ENCODE results near the gene UBR4. TPM values are rescaled to one million over a fixed set of nuclear protein-coding genes. Genes with fewer than 3 reads are reported as not detected.

The UBR4 gene
- total RNA-seq, 1 donor from 2014 or later = 223 TPM

DNA sequence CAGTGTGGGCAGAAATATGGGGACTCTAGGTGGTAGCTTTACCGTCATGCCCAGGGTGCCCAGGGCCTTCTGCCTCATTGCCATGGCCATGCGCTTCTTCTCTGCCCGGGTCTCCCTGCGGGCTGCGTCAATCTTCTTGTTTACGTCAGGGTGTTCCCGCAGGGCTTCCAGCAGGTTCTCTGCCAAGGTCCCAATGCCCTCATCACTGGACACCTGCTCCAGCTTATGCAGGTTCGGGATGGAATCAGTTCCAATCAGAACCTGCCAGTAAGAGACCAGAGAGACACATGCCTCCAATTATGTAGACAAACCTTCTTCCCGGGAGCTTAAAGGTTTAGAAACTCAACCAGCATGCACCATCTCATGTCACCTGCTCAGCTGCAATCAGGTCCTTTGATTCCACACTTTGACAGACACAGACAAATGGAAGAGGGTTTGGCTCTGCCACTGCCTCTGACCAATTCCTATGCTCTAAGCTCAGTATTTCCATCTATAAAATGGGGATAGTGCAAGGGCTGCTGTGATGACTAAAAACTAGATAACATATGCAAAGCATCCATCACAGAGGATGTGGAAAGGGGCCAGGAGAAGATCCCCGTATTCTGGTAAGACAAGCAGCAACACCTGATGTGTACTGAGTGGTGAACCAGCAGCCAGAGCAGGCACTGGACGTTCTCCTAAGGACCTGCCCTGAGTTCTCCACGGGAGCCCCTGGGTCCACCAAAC is 121.2 kb downstream of the UBR4 start:
- TF ChIP-seq, protein P1, sequence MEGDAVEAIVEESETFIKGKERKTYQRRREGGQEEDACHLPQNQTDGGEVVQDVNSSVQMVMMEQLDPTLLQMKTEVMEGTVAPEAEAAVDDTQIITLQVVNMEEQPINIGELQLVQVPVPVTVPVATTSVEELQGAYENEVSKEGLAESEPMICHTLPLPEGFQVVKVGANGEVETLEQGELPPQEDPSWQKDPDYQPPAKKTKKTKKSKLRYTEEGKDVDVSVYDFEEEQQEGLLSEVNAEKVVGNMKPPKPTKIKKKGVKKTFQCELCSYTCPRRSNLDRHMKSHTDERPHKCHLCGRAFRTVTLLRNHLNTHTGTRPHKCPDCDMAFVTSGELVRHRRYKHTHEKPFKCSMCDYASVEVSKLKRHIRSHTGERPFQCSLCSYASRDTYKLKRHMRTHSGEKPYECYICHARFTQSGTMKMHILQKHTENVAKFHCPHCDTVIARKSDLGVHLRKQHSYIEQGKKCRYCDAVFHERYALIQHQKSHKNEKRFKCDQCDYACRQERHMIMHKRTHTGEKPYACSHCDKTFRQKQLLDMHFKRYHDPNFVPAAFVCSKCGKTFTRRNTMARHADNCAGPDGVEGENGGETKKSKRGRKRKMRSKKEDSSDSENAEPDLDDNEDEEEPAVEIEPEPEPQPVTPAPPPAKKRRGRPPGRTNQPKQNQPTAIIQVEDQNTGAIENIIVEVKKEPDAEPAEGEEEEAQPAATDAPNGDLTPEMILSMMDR (IDR thresholded peaks at IDR 0.05; ENCODE audit: unreplicated experiment) = no peak
- Mint-ChIP-seq H3K4me3 (ENCODE audit: unreplicated experiment) (peak overlapping the region; percentile 51), H3K9me3 (ENCODE audit: unreplicated experiment) (no peaks in the 10 kb centered on the region)

DNA sequence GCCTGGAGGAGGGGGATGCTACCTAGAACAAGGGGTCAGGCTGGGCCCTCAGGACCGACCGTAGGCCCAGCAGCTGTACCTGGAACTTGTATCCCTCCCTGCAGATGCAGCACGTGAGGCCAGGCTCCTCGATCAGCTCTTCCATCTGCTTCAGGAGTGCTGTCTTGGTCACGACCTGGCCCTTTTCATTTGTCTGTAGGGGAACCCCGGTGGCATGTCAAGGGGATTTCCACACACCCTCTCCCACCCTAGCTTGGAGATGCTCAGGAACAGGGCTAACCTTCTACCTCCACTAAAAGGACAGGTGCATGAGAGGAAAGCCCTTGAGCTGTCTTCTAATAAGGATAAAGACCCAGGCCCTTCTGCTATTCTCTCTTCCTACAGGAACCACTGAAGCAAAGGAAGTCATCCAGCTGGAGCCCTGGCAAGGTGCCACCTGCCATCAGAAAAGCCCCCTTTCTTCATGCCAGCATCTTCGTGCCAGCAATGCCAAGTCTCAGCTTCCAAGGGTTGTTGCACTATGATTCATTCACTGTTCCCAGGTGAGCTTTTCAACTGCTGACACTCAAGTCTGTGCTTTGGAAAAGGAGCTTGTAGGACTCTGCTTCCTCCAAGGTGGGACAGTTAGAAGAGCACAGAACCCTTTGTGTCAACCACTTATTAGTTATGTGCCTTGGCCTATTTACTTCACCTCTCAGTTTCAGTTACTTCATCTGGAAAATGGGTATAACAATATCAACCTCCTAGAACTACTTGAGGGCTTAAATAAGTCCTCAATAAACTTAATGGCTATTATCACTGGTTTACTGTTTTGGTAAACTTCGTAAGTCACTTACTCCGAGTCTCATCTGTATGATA is 122.1 kb downstream of the UBR4 start:
- Mint-ChIP-seq H3K4me3 (ENCODE audit: unreplicated experiment) (peak overlapping the region; percentile 51), H3K36me3 (ENCODE audit: low read depth, unreplicated experiment) (peaks cover 73% of the 10 kb centered on the region), H3K27ac (ENCODE audit: unreplicated experiment) (no peak overlapping the region), H3K4me1 (ENCODE audit: unreplicated experiment) (peaks cover 16% of the 10 kb centered on the region), H3K9me3 (ENCODE audit: unreplicated experiment) (no peaks in the 10 kb centered on the region), H3K27me3 (ENCODE audit: unreplicated experiment) (peaks cover 2% of the 10 kb centered on the region)
- TF ChIP-seq, protein P1 (IDR thresholded peaks at IDR 0.05; ENCODE audit: unreplicated experiment) = no peak
- DNase-seq (ENCODE audit: low spot score) = no peak

More for the DNA sequence above, 121.2 kb downstream of the UBR4 start:
- peaks cover 74% of the 10 kb centered on the region for H3K36me3 Mint-ChIP-seq (ENCODE audit: low read depth, unreplicated experiment)
- peaks cover 10% of the 10 kb centered on the region for H3K4me1 Mint-ChIP-seq (ENCODE audit: unreplicated experiment)
- H3K27me3 Mint-ChIP-seq (ENCODE audit: unreplicated experiment) = peaks cover 2% of the 10 kb centered on the region
- DNase-seq (ENCODE audit: low spot score) = no peak
- no peak overlapping the region for H3K27ac Mint-ChIP-seq (ENCODE audit: unreplicated experiment)

DNA sequence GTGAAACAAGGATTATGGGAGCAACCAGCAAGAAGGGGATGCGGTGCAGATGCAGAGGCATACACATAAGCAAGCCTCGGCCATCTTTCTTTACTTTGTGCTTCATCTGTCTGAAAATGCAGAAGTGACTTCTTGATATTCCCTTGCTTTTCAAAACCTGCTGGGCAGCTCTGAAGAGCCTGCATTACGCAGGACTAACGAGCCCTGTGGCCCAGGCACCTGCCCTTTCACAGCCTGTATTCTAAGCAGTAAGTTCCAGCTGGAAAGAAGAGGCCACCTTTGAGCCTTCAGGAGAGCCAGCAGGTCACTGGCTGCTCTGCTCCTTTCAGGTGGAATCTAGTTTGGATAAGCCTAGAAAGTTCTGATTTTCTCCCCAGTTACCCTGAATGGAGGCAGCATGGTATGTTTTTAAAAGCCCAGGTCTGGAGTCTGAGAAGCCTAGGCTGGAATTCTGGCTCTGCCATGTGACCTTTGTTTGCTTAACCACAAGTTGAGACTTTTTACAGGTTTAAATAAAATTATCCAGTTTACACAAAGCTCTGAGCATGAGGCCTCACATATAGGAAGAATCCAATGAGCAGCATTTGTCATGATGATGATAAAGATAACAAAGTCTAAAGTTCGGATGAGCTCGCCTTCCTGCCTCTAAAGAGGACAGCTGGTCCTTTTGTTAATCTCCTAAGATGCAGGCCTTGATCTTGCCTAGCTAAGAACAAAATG is 122.9 kb downstream of the UBR4 start:
- TF ChIP-seq, protein P1 (IDR thresholded peaks at IDR 0.05; ENCODE audit: unreplicated experiment) = no peak
- Mint-ChIP-seq H3K36me3 (ENCODE audit: low read depth, unreplicated experiment) (peaks cover 75% of the 10 kb centered on the region), H3K4me1 (ENCODE audit: unreplicated experiment) (peaks cover 17% of the 10 kb centered on the region), H3K9me3 (ENCODE audit: unreplicated experiment) (no peaks in the 10 kb centered on the region), H3K27ac (ENCODE audit: unreplicated experiment) (no peak overlapping the region), H3K27me3 (ENCODE audit: unreplicated experiment) (peaks cover 2% of the 10 kb centered on the region), H3K4me3 (ENCODE audit: unreplicated experiment) (no peak overlapping the region)
- DNase-seq (ENCODE audit: low spot score) = no peak

DNA sequence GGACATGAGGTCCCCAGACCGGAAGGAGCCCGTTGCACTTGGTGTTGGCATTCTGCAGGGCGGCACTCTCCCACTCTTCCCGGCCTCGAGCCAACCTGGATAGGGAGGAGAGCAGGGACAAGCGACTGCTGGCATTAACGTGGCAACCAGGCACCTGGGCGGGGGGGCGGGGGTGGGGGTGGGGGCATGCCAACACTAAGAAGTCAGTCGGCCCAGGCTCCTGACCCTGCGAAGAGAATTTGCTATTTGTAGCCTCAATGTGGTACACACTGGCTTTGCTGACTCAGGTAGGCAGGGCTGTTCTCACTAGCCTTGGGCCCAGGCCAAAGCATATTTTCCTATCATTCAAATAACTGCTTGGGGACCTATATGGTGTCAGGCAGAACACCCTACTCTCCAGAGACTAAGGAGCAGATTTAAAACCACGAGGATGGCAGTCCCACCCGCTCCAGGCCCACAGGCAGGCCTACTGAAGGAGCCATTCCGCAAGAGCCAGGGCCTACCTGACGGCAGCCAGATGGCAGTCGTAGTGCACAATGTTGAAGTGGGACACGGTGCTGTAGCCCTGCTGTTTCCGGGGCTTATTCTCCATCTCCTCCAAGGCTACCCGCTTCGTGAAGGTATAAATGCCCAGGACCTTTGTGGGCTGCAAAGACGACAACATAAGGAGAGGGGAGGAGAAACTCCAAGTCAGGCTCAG is 123.7 kb downstream of the UBR4 start:
- H3K27ac Mint-ChIP-seq (ENCODE audit: unreplicated experiment) = no peak overlapping the region
- peaks cover 5% of the 10 kb centered on the region for H3K27me3 Mint-ChIP-seq (ENCODE audit: unreplicated experiment)
- H3K9me3 Mint-ChIP-seq (ENCODE audit: unreplicated experiment) = no peaks in the 10 kb centered on the region
- H3K36me3 Mint-ChIP-seq (ENCODE audit: low read depth, unreplicated experiment) = peaks cover 77% of the 10 kb centered on the region
- TF ChIP-seq, protein P1 (IDR thresholded peaks at IDR 0.05; ENCODE audit: unreplicated experiment) = no peak
- DNase-seq (ENCODE audit: low spot score) = no peak
- no peak overlapping the region for H3K4me3 Mint-ChIP-seq (ENCODE audit: unreplicated experiment)
- H3K4me1 Mint-ChIP-seq (ENCODE audit: unreplicated experiment) = peaks cover 24% of the 10 kb centered on the region

Measured in endothelial cell (in vitro differentiated cells).